ENCODE measurements around the gene ZNF398.
A peak's percentile ranks its signal among the peaks of the same experiment; 100 is the strongest.
"Not testable (repeated sequence)": the region's sequence is repeated elsewhere in the genome, so short reads cannot be mapped to it uniquely, and the experiment has no call there.

Gene ZNF398

DNA sequence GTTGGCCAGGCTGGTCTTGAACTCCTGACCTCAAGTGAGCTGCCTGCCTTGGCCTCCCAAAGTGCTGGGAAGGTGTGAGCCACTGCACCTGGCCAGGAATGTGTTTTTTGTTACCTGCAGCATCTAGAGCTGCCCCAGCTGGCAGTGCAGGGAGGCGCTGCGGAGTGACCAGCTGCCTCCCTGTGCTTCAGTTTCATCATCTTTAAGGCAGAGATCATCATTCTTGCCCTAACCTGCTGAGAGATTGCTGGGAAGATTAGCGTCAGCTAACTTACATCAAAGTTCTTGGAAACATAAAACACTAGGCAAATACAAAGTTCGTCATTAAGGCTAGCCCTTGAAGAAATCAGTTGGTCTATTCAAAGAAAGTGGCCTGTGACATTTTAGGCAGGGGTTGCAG, 50.4 kb downstream of the ZNF398 start:
- no peak for DNase-seq (ENCODE audit: low spot score)

DNA sequence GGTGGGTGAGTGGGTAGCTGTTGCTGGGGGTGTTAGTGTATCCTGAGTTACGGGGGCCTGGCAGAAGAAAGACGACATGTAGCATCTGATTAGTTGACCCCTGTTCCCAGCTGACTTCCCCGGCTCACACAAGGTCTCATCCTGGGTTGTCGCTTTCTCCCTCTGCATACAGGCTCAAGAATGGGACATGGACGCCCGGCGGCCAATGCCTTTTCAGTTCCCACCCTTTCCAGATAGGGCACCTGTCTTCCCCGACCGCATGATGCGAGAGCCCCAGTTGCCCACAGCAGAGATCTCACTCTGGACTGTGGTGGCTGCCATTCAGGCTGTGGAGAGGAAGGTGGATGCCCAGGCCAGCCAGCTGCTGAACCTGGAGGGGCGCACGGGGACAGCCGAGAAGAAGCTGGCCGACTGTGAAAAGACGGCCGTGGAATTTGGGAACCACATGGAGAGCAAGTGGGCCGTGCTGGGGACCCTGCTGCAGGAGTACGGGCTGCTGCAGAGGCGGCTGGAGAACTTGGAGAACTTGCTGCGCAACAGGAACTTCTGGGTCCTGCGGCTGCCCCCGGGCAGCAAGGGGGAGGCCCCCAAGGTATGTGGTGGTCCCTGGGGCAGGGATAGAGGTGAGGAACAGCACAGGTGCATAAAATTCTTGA, 51.0 kb downstream of the ZNF398 start:
- DNase-seq (ENCODE audit: low spot score) = no peak

DNA sequence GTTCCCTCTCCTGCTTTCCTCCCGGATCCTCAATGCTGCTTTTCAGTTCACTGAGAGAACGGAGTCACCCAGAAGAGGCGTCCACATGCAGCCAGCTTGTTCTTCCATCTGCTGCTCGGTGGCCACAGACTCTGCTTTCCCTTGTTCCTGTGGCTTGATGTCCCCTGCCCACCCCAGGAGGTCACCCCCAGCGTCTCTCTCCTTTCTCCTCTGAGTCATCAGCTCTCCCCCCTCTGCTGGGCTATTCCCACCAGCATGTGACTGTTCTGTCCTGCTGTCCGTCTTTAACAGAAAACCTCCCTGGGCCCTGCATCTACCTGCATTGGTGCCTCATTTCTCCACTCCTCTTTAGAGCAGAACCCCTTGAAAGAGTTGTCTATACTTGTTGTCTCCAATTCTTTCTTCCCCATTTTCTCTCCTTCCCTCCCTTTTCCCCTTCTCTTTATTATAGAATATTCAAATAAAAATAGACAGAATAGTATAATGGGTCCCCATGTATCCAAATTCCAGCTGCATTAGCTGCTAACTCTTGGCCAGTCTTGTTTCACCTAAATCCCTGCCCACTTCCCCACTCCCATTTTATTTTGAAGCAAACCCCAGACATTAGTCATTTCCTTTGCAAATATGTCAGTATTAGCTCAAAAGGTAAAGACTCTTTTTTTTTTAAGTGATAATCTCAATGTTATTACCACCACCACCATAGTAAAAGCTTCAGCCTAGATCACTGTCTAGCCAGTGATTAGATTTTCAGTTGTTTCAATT, 52.2 kb downstream of the ZNF398 start:
- DNase-seq (ENCODE audit: low spot score) = no peak

DNA sequence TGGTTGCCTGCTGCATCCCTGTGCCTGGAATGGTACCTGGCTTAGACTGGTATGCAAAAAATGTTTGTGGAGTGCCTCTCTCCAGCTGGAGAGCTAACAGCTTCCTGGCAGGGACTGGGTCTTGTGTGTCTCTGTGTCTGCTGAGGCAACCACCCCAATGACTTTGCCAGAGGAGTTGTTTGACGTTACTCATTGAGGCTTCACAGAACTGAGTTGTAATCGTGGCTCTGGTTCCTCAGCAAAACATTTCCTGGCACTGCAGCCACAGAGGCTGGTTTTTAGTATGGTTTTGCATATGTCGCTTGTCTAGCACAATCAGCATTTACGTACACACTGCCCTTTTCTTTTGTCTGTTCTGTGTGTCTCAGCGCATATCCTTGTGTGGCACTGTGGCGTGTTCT, 55.6 kb downstream of the ZNF398 start:
- no peak for DNase-seq (ENCODE audit: low spot score)

DNA sequence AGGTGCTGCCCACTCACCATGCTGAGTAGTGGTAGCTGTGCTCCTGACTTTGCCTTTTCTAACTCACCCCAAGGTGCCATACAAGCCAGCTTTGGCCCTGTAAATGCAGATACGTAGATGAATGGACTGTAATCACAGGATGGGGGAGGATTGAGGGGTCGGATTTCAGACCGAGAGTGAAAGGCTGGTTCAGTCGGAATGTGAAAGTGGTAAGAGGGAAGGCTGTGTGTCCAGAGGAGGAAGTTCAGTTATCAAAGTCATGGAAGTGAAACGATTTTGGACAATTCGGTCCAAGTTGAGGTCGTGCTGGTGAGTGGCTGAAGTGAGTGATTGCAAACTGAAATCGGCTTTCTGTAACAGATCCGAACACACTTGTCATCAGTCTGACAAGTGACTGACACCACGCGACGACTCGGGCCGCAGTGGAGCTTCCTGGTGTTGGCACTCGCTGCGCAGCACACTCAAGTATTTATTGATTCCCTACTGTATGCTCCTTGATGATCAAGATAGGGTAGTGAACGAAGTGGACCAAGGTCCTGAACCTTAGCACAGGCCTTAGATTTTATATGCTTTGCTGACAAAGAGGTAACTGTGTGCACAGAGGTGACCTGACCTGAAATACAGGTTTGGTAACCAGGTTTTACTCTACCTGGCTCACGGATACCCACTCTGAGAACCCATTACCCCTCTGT, 58.6 kb downstream of the ZNF398 start:
- no peak for DNase-seq (ENCODE audit: low spot score)

DNA sequence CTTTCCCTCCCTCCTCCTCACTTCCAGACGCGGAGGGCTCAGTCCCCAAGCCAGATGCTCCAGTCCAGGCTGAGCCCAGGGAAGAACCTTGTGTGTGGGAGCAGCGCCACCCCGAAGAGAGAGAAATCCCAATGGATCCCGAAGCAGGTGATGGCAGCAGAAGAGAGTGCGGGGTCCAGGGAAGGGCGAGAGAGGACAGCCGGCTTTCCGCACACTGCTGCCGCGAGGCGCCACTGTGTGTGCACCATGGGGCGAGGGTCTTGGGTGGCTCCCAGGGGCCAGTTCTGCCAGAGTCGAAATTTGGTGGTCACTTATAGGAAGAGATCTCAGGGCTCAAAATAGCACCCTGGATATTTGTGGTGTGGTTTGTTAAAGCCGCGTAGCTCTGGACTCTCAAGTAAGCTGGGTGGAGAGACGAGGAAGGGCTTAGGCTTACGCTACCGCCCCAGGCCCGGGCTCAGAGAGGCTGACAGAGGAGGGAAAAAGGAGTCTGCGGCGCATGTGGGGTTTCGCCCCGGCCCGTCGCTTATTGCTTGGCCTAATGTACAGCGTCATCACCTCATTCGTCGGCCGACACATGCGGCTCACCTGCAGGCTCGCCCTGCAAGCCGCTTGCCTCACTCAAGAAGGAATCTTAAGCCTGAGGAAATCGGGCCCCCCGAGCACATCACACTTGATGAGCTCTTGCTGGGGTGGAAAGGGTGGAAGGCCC, 60.2 kb downstream of the ZNF398 start:
- DNase-seq (ENCODE audit: low spot score) = no peak

DNA sequence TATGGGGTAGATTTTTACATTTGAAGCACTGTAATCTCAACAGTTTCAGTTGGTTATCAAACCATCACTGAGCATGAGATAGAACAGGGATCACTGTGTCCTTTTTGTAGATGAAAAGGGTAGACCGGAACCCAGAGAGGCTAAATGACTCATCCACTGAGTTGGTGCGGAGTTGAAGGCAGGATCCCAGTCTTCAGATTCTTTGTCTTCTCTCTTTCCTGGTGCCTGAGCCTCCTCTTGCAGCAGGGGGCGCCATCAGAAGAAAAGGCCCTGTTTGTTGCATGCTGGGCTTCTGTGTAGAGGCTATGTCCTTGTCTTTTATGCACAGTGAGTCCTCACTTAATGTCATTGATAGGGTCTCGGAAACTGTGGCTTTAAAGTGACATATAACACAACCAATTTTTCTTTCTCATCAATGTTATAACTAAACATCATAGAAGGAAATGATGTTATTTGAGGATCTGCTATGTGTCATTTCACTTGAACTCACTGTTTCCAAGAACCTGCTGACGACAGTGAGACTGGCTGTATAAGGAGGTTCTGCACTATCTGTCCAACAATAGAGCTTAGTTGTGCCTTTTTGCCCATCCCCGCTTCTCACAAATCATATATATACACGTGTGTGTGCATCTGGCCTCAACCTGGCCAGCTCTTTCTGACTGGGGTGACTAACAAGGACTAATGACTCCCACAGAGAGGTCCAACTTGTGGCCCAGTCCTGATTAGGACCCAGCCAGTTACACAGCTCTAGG, 62.4 kb downstream of the ZNF398 start:
- DNase-seq (ENCODE audit: low spot score) = peak; percentile 55

DNA sequence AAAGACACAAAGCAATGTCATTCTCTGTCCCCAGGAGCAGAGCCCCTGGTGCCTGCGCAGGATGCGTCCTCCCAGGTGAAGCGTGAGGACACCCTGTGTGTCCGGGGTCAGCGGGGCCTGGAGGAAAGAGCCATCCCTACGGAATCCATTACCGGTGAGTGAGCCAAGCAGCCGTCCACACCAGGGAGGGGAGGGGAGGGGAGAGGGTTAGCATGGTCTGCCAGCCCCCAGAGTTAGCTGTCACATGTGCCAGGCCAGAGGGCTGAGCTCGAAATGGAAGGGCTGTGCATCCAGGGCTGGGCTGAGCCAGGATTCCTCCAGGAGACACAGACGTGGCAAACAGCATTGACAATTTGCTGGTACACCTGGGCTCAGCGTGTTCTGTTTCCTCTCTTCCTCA, 63.3 kb downstream of the ZNF398 start:
- no peak for DNase-seq (ENCODE audit: low spot score)

DNA sequence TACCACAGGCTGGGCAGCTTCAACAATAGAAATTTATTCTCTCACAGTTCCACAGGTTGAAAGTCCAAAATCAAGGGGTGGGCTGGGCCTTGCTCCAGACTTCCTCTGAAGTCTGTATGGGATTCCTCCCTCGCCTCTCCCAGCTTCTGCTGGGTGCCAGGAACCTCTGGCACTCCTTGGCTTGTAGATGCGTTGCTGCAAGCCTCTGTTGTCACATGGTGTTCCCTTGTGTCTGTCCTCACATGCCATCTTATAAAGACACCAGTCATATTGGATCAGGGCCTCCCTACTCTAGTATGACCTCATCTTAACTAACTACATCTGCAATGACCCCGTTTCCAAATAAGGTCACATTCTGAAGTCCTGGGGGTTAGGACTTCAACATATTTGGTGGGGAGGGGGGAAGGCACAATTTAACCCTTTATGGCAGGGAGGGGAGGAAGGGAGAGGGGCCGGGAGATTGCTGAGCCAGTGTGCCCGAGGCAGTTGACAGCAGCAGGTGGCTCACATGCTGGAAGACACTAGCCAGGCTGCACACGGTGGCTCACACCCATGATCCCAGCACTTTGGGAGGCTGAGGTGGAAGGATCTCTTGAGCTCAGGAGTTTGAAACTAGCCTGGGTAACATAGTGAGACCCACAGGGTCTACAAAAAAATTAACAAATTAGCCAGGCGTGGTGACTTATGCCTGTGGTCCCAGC, 66.9 kb downstream of the ZNF398 start:
- DNase-seq (ENCODE audit: low spot score) = no peak

DNA sequence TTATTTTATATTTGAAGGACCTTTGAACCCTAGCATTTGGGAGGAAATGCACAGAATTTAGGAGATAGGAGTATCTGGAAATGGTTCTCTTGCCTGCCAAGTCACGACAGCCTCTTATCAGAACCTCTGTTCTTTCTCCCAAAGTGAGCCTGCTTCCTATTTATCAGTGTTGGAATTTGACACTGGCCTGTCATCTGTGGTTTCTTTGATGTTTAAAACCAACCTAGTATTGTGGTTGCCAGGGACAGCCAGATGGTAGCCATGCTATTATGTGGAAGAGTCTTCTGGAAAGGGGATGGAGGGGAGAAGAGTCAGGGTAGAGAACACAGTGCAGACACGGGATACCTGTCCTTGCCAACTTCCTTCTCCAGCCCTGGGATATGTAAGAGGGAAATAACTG, 69.1 kb downstream of the ZNF398 start:
- DNase-seq (ENCODE audit: low spot score) = no peak

DNA sequence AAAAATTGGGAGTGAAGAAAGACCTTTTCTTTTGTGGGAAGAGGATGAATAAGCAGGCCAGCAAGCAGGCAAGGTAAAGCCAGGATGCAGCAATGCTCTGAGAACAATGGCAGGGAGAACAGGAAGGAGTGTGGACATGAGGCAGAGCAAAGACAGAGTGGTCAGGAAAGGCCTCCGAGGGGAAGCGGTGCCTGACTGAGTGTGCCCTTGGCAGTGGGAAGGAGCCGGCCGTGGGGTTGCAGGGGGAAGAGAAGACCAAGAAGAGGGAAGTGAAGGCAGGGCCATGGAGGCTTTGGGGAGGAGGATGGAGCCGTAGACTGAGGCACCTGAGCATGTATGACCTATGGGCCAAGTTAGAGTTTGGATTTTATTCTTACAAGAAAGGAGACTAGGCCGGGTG, 70.3 kb downstream of the ZNF398 start:
- DNase-seq (ENCODE audit: low spot score) = no peak

DNA sequence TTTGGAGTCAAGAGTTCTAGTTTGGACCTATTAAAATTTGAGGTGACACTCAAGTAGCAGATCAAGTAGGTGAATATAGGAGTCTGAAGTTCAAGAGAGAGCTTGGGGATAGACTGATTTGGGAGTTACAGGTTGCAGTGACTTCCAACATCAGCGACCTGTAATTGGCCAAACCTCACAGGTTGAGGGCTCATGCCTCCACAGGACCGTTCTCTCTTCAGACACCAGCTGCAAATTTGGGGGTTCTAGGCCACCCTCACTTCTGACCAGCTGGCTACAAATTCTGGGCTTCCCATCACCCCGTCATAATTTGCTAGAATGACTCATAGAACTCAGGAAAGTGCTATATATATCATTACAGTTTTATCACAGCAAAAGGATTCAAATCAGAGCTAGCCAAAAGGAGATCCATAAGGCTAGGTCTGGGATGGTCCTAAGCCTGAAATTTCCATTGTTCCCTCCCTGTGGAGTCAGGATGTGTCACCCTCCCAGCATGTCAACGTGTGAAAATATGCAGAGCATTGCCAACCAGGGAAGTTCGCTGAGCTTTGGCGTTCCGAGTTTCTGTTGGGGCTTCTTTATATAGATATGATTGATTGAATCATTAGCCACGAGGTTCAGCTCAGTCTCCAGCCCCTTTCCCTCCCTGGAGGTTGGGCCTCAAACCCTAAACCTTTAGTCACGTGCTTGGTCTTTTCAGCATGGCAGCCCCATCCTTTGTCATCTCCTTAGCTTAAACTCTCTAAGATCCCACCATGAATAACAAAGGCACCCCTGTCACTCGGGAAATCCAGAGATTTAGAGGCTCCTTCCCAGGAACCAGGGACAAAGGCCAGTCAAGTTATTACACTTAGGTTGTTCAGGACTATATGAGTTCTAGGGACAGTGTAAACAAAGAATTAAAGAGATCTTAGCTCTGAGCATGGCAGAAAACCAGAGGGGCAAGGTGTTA, 71.5 kb downstream of the ZNF398 start:
- no peak for DNase-seq (ENCODE audit: low spot score)

DNA sequence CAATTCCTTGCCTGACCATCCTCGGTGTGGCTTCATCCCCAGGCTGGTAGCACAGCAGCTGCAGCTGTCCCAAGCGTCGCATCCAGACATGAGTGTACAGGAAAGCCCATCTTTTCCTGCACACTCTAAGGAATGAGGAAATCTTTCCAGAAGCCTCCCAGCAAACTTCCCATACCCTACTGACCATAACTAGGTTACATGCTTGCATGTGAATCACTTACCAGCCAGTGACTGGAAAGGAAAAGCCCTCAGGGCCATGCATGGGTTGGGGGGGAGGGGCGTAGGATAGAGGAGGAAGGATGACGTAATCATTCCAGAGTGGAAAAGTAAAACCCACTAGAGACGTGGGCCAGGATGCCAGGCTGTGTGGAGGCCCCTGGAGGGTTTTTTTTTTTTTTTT, 73.3 kb downstream of the ZNF398 start:
- DNase-seq (ENCODE audit: low spot score) = no peak

DNA sequence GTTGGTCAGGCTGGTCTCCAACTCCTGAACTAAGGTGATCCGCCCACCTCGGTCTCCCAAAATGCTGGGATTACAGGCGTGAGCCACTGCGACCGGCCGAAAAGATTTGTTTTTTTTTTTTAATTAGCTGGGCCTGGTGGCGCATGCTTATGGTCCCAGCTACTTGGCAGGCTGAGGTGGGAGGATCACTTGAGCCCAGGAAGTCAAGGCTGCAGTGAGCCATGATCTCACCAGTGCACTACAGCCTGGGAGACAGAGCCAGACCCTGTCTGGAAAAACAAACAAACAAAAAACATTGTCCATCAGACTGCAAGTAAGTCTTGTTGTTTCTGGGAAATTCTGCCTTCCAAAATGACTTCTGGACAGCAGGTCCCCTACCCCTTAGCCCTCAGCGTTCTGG, 75.9 kb downstream of the ZNF398 start:
- no peak for DNase-seq (ENCODE audit: low spot score)

DNA sequence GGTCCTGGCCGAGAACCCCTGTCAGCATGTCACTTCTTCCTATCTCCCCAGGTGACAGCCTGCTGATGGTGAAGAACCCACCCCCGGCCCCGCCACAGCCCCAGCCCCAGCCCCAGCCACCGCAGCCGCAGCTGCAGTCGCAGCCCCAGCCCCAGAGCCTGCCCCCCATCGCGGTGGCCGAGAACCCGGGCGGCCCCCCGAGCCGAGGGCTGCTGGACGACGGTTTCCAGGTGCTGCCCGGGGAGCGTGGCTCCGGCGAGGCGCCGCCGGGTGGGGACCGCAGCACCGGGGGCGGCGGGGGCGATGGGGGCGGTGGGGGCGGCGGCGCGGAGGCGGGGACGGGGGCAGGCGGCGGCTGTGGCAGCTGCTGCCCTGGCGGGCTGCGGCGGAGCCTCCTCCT, 76.5 kb downstream of the ZNF398 start:
- DNase-seq (ENCODE audit: low spot score) = no peak

DNA sequence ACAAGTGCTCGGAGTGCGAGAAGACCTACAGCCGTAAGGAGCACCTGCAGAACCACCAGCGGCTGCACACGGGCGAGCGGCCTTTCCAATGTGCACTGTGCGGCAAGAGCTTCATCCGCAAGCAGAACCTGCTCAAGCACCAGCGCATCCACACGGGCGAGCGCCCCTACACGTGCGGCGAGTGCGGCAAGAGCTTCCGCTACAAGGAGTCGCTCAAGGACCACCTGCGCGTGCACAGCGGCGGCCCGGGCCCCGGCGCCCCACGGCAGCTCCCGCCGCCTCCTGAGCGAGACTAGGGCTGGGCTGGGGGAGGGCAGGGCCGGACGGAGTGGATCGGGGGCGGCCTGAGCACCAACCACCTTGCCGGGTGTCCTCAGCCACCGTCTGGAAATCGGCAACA, 77.1 kb downstream of the ZNF398 start:
- no peak for DNase-seq (ENCODE audit: low spot score)

DNA sequence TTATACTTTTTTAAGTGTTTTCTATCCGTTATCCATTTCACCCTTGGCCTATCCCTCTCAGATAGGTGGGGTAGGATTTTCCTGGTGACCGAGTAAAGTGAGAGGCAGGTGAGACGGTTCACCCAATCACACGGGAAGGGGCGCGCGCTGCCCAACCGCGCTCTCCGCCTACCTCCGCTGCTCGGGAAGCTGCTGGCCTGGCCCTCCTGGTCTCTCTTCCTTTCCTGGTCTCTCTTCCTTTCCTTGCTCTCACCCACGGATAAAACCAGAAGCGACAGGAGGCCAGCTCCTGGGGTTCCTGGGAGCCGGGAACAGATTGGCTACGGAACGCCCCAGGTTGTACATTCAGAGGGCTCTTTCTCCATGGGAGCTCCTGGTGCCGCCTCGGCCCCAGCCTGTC, 77.9 kb downstream of the ZNF398 start:
- no peak for DNase-seq (ENCODE audit: low spot score)

DNA sequence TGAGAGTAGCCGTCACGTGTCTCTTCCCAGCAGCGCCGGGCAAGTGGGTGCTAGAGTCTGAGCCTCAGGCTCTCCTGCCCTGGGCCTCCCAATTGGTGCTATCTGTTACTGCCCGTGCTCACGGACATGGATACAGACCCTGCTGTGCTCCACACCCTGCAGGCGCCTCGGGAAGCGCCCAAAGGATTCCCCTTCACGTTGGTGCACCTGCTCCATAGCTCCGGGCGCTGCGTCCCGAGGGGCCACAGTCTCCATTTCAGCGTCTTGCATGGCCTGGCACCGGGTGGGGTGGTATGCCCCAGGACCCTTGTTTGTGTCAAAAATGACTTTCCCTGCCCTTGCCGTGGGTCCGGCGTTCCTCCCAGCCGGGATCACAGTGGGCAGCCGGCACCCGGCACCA, 78.4 kb downstream of the ZNF398 start:
- no peak for DNase-seq (ENCODE audit: low spot score)

DNA sequence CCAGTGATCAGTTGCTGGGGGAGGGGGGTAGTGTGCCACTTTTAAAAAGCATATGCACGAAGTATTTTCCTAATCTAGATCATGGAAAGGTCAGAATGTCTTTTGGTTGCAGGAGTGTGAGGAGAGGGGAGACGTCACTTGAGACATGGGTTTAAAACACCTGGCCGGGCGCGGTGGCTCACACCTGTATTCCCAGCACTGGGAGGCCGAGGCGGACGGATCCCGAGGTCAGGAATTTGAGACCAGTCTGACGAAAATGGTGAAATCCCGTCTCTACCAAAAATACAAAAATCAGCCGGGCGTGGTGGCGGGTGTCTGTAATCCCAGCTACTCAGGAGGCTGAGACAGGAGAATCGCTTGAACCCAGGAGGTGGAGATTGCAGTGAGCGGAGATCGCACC, 79.1 kb downstream of the ZNF398 start:
- DNase-seq (ENCODE audit: low spot score) = not testable (repeated sequence)

DNA sequence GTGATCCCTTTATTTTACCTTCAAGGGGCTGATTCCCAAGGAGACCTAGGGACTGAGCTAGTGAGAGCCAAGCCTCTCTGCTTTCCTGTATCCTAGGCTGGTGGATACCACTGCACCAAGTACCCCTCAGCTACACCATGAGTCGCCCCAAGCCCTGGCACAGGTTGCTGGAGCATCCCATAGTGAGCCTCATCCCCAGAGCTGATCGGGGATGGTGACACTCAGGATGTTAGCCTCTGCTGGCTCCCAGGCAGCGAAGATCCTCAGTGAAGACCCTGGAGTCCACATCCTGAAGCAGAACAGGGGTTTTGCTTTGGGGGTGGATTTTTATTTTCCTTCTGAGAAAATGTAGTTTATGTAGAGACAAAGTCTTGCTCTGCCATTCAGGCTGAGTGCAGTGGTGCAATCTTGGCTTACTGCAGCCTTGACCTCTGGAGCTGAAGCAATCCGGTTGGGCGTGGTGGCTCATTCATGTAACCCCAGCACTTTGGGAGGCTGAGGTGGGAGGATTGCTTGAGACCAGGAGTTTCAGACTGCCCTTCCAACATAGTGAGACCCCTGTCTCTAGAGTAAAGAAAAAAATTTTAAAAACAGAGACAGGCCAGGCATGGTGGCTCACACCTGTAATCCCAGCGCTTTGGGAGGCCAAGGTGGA, 79.7 kb downstream of the ZNF398 start:
- DNase-seq (ENCODE audit: low spot score) = no peak
